ENCODE measurements around the gene SPDYE8.
"Not testable (repeated sequence)": the region's sequence is repeated elsewhere in the genome, so short reads cannot be mapped to it uniquely, and the experiment has no call there.

- not testable (repeated sequence) for TF ChIP-seq TAF1, POLR2AphosphoS5, POLR2A, SPI1 (IDR thresholded peaks at IDR 0.05; ENCODE audit: low read depth, low read length)
Observed at GRCh38 chr7:72995484-72995883, 34.1 kb downstream of the SPDYE8 start.
